HepG2 (cell line): ENCODE results near the gene LOXL3. TPM values are rescaled to one million over a fixed set of nuclear protein-coding genes. Genes with fewer than 3 reads are reported as not detected.

Source experiments
- CREM ChIP-seq, 2 experiments: sonication (generic) in 1 of 2; formaldehyde crosslinking in 1 of 2; IDR thresholded peaks; 2 replicates each; pipeline versions ENCODE4 v1.4.0 to v1.6.1; 2016 to 2020; ENCODE audit warnings: antibody characterized with exemption in 1 of 2, mild to moderate bottlenecking in 1 of 2, missing genetic modification reagents in 1 of 2
- EHMT2 ChIP-seq: fragments of 200-600 bp; sonication (generic); IDR thresholded peaks from 2 replicates; pipeline ENCODE4 v1.7.0; 2017; ENCODE audit warnings: antibody characterized with exemption, low read depth, low read length, borderline replicate concordance
- HNF4A ChIP-seq: sonication (generic); formaldehyde crosslinking; IDR thresholded peaks from 2 replicates; pipeline ENCODE4 v1.4.0; 2020; ENCODE audit warnings: missing genetic modification reagents
- JARID2 ChIP-seq: sonication (generic); formaldehyde crosslinking; IDR thresholded peaks from 2 replicates; pipeline ENCODE4 v1.8.1; 2023; ENCODE audit warnings: missing genetic modification reagents, inconsistent platforms; ENCODE audit not compliant: insufficient replicate concordance
- ZBTB38 ChIP-seq: sonication (generic); formaldehyde crosslinking; IDR thresholded peaks from 2 replicates; pipeline ENCODE4 v1.5.1; 2020; ENCODE audit warnings: mild to moderate bottlenecking, missing genetic modification reagents
- ZBTB42 ChIP-seq: sonication (generic); formaldehyde crosslinking; IDR thresholded peaks from 2 replicates; pipeline ENCODE4 v1.5.0; 2020; ENCODE audit warnings: mild to moderate bottlenecking, missing genetic modification reagents
- ZC3H4 ChIP-seq: sonication (generic); formaldehyde crosslinking; IDR thresholded peaks from 2 replicates; pipeline ENCODE4 v1.4.0; 2020; ENCODE audit warnings: missing genetic modification reagents, borderline replicate concordance
- ZFP62 ChIP-seq: sonication (generic); formaldehyde crosslinking; IDR thresholded peaks from 2 replicates; pipeline ENCODE4 v1.4.0; 2020; ENCODE audit warnings: missing genetic modification reagents
- ZNF335 ChIP-seq: sonication (generic); formaldehyde crosslinking; IDR thresholded peaks from 2 replicates; pipeline ENCODE4 v1.4.0; 2020; ENCODE audit warnings: missing genetic modification reagents
- ZNF629 ChIP-seq: sonication (generic); formaldehyde crosslinking; conservative IDR thresholded peaks from 2 replicates; pipeline ENCODE4 v1.5.0; 2020; ENCODE audit warnings: missing genetic modification reagents
- ZNF792 ChIP-seq: IDR thresholded peaks from 2 replicates; pipeline ENCODE4 v1.6.1; 2016
- ZNF883 ChIP-seq: sonication (generic); formaldehyde crosslinking; IDR thresholded peaks from 2 replicates; pipeline ENCODE4 v1.5.1; 2020; ENCODE audit warnings: mild to moderate bottlenecking, missing genetic modification reagents; ENCODE audit errors: not compliant biosample characterization
- ZSCAN29 ChIP-seq: sonication (generic); formaldehyde crosslinking; conservative IDR thresholded peaks from 2 replicates; pipeline ENCODE4 v1.4.0; 2020; ENCODE audit warnings: mild to moderate bottlenecking, missing genetic modification reagents
- polyA plus RNA-seq, 8 experiments: library from polyadenylated mRNA; depleted of rRNA in 3 of 8; stranded (reverse) in 7 of 8; unstranded in 1 of 8; fragments of >200 nt; fragmentation: Illumina TruSeq in 4 of 8; extraction: Trizol in 4 of 8; gene quantifications; 2 replicates each; pipeline versions ENCODE4 v1.2.1 to v1.2.3, GENCODE V29; 2011 to 2016; ENCODE audit warnings: low read depth in 4 of 8, missing spikeins in 1 of 8, mixed read lengths in 1 of 8; ENCODE audit not compliant: insufficient read depth in 1 of 8
- total RNA-seq, 5 experiments: library from RNA; depleted of rRNA; stranded (reverse); fragments of >200 nt; fragmentation: Illumina TruSeq; extraction: Trizol; gene quantifications; 2 replicates each; pipeline ENCODE4 v1.2.3, GENCODE V29; 2016; ENCODE audit warnings: low read depth in 1 of 5
- TF ChIP-seq, protein P1 (sequence below): sonication (generic); formaldehyde crosslinking; IDR thresholded peaks from 2 replicates; pipeline ENCODE4 v1.4.0; 2020; ENCODE audit warnings: missing genetic modification reagents
- TF ChIP-seq, protein P2 (sequence below): sonication (generic); formaldehyde crosslinking; IDR thresholded peaks from 2 replicates; pipeline ENCODE4 v1.5.1; 2020; ENCODE audit warnings: mild to moderate bottlenecking, missing genetic modification reagents, borderline replicate concordance
- TF ChIP-seq, protein P3 (sequence below): IDR thresholded peaks from 2 replicates; pipeline ENCODE4 v1.6.1; 2016; ENCODE audit warnings: low read depth, borderline replicate concordance
- TF ChIP-seq, protein P4 (sequence below): sonication (generic); formaldehyde crosslinking; IDR thresholded peaks from 2 replicates; pipeline ENCODE4 v1.8.0; 2022; ENCODE audit warnings: missing genetic modification reagents, low read depth, mild to moderate bottlenecking, borderline replicate concordance
- TF ChIP-seq, protein P5 (sequence below): sonication (generic); formaldehyde crosslinking; conservative IDR thresholded peaks from 2 replicates; pipeline ENCODE4 v1.4.0; 2020; ENCODE audit warnings: missing genetic modification reagents

LOXL3 gene
- total and polyA plus RNA-seq, 2 of the 13 experiments (the other 11 are each of a cell fraction or from before 2014, with no cell fraction given), result 0.55 to 6.5 TPM

DNA sequence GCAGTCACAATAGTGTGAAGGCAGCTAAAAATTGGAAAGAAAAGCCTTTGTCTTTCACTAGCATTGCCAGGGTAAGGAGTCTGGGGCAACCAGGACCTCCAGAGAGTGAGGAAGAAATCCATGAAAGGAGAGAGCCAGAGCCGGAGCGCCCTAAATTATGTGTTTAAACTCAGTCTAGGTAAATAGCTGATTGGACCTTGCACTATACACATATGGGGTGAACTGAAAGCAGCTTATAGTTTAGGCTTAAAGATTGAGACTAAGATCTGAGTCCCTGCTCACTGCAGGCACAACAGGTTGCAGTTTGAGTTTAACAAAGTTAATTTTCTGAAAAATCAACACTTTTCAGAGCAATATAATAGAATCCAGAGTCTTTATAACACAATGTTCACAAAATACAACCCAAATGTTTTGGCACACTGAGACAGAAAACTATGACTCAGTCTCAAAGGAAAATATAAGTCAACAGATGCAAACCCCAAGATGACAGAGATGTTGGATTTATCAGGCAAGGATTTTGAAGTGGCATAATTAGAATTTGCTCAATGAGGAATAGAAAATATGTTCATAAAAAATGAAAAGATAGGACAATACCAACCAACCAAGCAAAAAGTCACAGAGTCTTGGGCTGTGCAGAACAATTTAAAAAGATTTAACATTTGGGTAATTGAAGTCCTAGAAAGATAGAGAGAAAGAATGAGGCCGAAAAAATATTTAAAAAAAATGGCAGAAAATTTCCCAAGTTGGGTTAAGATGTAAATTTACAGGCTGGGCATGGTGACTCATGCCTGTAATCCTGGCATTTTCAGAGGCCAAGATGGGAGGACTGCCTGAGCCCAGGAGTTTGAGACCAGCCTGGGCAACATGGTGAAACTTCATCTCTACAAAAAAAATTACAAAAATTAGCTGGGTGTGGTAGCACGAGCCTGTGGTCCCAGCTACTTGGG lies 40.4 kb upstream of the LOXL3 start (continued):
- TF ChIP-seq, protein P1, sequence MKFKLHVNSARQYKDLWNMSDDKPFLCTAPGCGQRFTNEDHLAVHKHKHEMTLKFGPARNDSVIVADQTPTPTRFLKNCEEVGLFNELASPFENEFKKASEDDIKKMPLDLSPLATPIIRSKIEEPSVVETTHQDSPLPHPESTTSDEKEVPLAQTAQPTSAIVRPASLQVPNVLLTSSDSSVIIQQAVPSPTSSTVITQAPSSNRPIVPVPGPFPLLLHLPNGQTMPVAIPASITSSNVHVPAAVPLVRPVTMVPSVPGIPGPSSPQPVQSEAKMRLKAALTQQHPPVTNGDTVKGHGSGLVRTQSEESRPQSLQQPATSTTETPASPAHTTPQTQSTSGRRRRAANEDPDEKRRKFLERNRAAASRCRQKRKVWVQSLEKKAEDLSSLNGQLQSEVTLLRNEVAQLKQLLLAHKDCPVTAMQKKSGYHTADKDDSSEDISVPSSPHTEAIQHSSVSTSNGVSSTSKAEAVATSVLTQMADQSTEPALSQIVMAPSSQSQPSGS (CRISPR knock-in tag), result no peak
- TF ChIP-seq HNF4A (CRISPR knock-in tag) (peak; percentile 91), EHMT2 (no peak), ZBTB38 (CRISPR knock-in tag) (no peak), CREM (IDR thresholded peaks at IDR 0.05) (0 out of 2 replicates have a peak, but pooled peaks have one; percentile 35), CREM (CRISPR knock-in tag; IDR thresholded peaks at IDR 0.05) (no peak), ZSCAN29 (CRISPR knock-in tag) (no peak), ZNF629 (CRISPR knock-in tag) (no peak), ZNF792 (CRISPR knock-in tag) (no peak), ZBTB42 (CRISPR knock-in tag) (no peak), ZNF883 (CRISPR knock-in tag) (no peak), ZC3H4 (CRISPR knock-in tag) (no peak), ZNF335 (CRISPR knock-in tag) (no peak), ZFP62 (no peak), JARID2 (no peak)
- TF ChIP-seq, protein P2, sequence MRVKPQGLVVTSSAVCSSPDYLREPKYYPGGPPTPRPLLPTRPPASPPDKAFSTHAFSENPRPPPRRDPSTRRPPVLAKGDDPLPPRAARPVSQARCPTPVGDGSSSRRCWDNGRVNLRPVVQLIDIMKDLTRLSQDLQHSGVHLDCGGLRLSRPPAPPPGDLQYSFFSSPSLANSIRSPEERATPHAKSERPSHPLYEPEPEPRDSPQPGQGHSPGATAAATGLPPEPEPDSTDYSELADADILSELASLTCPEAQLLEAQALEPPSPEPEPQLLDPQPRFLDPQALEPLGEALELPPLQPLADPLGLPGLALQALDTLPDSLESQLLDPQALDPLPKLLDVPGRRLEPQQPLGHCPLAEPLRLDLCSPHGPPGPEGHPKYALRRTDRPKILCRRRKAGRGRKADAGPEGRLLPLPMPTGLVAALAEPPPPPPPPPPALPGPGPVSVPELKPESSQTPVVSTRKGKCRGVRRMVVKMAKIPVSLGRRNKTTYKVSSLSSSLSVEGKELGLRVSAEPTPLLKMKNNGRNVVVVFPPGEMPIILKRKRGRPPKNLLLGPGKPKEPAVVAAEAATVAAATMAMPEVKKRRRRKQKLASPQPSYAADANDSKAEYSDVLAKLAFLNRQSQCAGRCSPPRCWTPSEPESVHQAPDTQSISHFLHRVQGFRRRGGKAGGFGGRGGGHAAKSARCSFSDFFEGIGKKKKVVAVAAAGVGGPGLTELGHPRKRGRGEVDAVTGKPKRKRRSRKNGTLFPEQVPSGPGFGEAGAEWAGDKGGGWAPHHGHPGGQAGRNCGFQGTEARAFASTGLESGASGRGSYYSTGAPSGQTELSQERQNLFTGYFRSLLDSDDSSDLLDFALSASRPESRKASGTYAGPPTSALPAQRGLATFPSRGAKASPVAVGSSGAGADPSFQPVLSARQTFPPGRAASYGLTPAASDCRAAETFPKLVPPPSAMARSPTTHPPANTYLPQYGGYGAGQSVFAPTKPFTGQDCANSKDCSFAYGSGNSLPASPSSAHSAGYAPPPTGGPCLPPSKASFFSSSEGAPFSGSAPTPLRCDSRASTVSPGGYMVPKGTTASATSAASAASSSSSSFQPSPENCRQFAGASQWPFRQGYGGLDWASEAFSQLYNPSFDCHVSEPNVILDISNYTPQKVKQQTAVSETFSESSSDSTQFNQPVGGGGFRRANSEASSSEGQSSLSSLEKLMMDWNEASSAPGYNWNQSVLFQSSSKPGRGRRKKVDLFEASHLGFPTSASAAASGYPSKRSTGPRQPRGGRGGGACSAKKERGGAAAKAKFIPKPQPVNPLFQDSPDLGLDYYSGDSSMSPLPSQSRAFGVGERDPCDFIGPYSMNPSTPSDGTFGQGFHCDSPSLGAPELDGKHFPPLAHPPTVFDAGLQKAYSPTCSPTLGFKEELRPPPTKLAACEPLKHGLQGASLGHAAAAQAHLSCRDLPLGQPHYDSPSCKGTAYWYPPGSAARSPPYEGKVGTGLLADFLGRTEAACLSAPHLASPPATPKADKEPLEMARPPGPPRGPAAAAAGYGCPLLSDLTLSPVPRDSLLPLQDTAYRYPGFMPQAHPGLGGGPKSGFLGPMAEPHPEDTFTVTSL, result peak; percentile 57; the same call in 1 of the 2 replicates
- TF ChIP-seq, protein P3, sequence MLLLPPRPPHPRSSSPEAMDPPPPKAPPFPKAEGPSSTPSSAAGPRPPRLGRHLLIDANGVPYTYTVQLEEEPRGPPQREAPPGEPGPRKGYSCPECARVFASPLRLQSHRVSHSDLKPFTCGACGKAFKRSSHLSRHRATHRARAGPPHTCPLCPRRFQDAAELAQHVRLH (CRISPR knock-in tag), result no peak
- TF ChIP-seq, protein P4, sequence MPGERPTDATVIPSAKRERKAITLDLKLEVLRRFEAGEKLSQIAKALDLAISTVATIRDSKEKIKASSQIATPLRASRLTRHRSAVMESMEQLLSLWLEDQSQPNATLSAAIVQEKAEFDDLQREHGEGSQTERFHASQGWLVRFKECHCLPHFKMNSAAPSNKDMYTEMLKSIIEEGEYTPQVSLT, result no peak
- TF ChIP-seq, protein P5, sequence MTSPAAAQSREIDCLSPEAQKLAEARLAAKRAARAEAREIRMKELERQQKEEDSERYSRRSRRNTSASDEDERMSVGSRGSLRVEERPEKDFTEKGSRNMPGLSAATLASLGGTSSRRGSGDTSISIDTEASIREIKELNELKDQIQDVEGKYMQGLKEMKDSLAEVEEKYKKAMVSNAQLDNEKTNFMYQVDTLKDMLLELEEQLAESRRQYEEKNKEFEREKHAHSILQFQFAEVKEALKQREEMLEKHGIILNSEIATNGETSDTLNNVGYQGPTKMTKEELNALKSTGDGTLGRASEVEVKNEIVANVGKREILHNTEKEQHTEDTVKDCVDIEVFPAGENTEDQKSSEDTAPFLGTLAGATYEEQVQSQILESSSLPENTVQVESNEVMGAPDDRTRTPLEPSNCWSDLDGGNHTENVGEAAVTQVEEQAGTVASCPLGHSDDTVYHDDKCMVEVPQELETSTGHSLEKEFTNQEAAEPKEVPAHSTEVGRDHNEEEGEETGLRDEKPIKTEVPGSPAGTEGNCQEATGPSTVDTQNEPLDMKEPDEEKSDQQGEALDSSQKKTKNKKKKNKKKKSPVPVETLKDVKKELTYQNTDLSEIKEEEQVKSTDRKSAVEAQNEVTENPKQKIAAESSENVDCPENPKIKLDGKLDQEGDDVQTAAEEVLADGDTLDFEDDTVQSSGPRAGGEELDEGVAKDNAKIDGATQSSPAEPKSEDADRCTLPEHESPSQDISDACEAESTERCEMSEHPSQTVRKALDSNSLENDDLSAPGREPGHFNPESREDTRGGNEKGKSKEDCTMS, result no peak
